NCI-H128 (cell line): ENCODE measurements around the gene CCDC28B.
A peak's percentile ranks its signal among the peaks of the same experiment; 100 is the strongest.

Source experiments
- DNase-seq: peaks from one replicate; lab custom pipeline; 2025; ENCODE audit not compliant: unreplicated experiment; lab: John Stamatoyannopoulos, UW

The CCDC28B gene

GRCh38 chr1:32194984-32195383 is 5.4 kb upstream of the CCDC28B start:
- DNase-seq = no peak

GRCh38 chr1:32195531-32195930 is 4.9 kb upstream of the CCDC28B start:
- no peak for DNase-seq

- DNase-seq = no peak
These were observed 4.2 kb upstream of the CCDC28B start for GRCh38 chr1:32195972-32196823.

- no peak for DNase-seq
These were observed 3.3 kb upstream of the CCDC28B start for GRCh38 chr1:32197074-32197473.

GRCh38 chr1:32197837-32198236 is 2.6 kb upstream of the CCDC28B start:
- no peak for DNase-seq

- DNase-seq = no peak
These were observed 2.0 kb upstream of the CCDC28B start for GRCh38 chr1:32198237-32199042.

GRCh38 chr1:32199043-32199716 is 1.2 kb upstream of the CCDC28B start:
- DNase-seq = no peak

- no peak for DNase-seq
These were observed 700 bp upstream of the CCDC28B start for GRCh38 chr1:32199717-32200072.

- DNase-seq = no peak
These were observed 838 bp downstream of the CCDC28B start for GRCh38 chr1:32201011-32201855.

- DNase-seq = no peak
These were observed 4.6 kb downstream of the CCDC28B start for GRCh38 chr1:32204943-32205361.

GRCh38 chr1:32205401-32206370 is 5.3 kb downstream of the CCDC28B start, which contains the start of gene IQCC:
Gene IQCC, plus strand, starts transcription at chr1:32205671. Its CDS starts 11 bp downstream, at chr1:32205682.
- DNase-seq = peak; percentile 97

GRCh38 chr1:32208469-32208868 is 8.1 kb downstream of the CCDC28B start:
- no peak for DNase-seq

GRCh38 chr1:32208891-32209328 is 8.5 kb downstream of the CCDC28B start, which contains the start of gene DCDC2B:
Gene DCDC2B, plus strand, starts transcription at chr1:32209089. Its CDS starts 5 bp downstream, at chr1:32209094.
- DNase-seq = peak; percentile 95

GRCh38 chr1:32215629-32216480 is 15.5 kb downstream of the CCDC28B start:
- peak; percentile 59 for DNase-seq

GRCh38 chr1:32216566-32216965 is 16.2 kb downstream of the CCDC28B start:
- no peak for DNase-seq

- no peak for DNase-seq
These were observed 18.6 kb downstream of the CCDC28B start for GRCh38 chr1:32219022-32219421.

- no peak for DNase-seq
These were observed 20.6 kb downstream of the CCDC28B start for GRCh38 chr1:32220746-32221580.
